GM18951 (cell line): Measurements from ENCODE around the gene MYL12A.
"Not testable (repeated sequence)": the region's sequence is repeated elsewhere in the genome, so short reads cannot be mapped to it uniquely, and the experiment has no call there.

ENCODE experiments used
- POLR2A ChIP-seq: IDR thresholded peaks from 4 replicates; pipeline ENCODE4 v1.6.1; 2011; ENCODE audit warnings: mild to moderate bottlenecking; ENCODE audit not compliant: insufficient read length, insufficient read depth; ENCODE audit errors: extremely low read depth
- in situ Hi-C: fragments of 300-500 bp; cut with MboI; formaldehyde crosslinking; loops from one replicate; pipeline ENCODE4 v1.12.0; 2022; ENCODE audit warnings: low sequenced_read_pairs, mixed read lengths, inconsistent platforms; ENCODE audit not compliant: unreplicated experiment

The MYL12A gene

GRCh38 chr18:3247240-3248061 lies at the start of gene MYL12A:
MYL12A (plus strand) TSS chr18:3247801; CDS start chr18:3253248, 5,447 bp downstream.
- in situ Hi-C loops, result loop anchor here (5.0 to 10.0 kb wide), 2 partner anchors 263 to 315 kb away; no protein-coding TSS in a partner anchor
- TF ChIP-seq POLR2A, result peak; percentile 98

DNA sequence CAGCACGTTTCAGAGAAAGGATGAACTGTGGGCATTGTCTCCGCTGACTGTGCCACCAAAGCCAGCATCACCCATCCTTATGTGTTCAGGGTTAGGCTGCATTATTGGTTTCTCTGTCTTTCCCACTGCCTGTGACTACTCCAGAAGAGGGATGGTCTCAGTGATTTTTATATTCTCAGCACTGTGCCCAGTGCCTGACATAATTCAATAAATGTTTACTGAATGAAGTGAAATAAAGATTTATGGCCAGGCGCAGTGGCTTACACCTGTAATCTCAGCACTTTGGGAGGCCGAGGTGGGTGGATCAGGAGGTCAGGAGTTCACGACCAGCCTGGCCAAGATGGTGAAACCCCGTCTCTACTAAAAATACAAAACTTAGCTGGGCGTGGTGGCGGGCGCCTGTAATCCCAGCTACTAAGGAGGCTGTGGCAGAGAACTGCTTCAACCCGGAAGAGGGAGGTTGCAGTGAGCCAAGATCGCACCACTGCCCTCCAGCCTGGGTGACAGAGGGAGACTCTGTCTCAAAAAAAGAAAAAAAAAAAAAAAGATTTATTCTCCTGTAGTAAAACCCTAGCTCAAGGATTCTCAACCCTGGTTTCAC lies 49.2 kb upstream of the MYL12A start:
- in situ Hi-C loops, result not testable (repeated sequence)

GRCh38 chr18:3199942-3200645 lies 47.5 kb upstream of the MYL12A start:
- in situ Hi-C loops, result no loop called here
- no peak for TF ChIP-seq POLR2A

DNA sequence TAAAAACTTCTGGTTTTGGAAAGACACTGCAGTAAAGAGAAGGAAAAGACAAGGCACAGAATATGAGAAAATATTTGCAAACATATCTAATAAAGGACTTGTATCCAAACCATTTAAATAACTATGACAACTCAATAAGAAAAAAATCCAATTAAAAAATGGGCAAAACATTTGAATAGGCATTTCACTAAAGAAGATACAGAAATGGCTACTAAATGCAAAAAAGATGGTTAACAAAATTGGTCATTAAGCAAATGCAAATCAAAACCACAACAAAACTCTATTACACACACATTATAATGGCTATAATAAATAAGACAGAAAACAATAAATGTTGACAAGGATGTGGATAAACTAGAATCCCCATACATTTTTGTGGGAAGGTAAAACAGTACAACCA lies 42.4 kb upstream of the MYL12A start:
- in situ Hi-C loops, result no loop called here
- no peak for TF ChIP-seq POLR2A

- in situ Hi-C loops, result no loop called here
- TF ChIP-seq POLR2A, result no peak
These were observed 40.0 kb upstream of the MYL12A start for GRCh38 chr18:3207565-3207964.

GRCh38 chr18:3209859-3210569 lies 37.6 kb upstream of the MYL12A start:
- in situ Hi-C loops, result no loop called here

GRCh38 chr18:3211236-3211992 lies 36.2 kb upstream of the MYL12A start:
- TF ChIP-seq POLR2A, result no peak
- in situ Hi-C loops, result no loop called here

More at GRCh38 chr18:3209859-3210569, 37.6 kb upstream of the MYL12A start:
- no peak for TF ChIP-seq POLR2A

DNA sequence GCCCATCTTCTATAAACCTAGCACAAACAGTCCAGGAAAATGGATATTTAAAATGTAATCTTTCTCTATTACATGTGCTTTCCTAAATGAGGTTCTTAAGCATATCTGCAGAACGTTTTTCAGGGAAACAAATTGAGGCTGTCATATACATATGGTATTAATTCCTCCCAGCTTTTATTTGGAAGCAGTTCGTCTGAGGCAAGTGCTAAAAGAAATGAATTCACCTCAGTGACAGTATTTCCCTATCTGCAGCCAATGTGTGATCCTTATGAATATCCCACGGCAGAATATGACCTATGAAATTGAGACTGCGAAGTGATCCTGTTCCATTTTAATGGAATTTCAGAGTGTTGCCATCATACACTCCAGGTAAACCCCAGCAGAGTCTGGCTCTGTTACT lies 34.9 kb upstream of the MYL12A start:
- in situ Hi-C loops, result no loop called here
- no peak for TF ChIP-seq POLR2A

DNA sequence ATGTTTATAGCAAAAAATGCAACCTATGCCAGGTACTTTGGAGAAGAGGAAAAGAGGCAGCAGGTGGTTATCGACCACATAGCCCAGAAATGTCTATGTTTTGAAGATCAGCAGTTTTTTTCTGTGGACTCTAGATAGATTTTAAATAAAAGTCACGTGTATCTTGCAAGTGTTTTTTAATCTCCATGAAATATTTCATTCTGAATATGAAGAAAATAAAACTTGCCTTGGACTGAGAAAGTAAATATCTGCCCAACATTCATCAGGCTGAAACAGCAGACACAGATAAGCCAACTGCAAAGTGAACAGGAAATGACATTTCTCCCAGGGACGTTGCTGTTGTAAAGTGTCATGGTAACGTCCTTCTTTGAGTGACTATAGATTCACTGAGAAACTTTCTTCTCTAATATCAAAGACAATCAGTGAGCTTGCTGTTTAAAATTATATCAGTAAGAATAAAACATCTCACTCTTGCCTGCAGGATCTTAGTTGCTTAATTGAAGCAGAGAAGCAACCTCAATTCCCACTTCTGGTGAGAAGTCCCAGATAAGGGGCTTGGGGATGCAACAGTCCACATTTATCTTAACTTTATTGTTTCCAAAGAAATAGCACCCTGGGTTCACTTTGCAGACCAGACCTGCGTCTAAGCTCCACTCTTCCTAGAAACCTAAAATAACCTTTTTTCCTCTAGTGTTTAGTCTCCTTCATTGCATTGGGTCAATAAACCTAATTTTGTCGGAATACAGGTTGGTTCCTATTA lies 34.1 kb upstream of the MYL12A start:
- in situ Hi-C loops, result no loop called here
- no peak for TF ChIP-seq POLR2A

DNA sequence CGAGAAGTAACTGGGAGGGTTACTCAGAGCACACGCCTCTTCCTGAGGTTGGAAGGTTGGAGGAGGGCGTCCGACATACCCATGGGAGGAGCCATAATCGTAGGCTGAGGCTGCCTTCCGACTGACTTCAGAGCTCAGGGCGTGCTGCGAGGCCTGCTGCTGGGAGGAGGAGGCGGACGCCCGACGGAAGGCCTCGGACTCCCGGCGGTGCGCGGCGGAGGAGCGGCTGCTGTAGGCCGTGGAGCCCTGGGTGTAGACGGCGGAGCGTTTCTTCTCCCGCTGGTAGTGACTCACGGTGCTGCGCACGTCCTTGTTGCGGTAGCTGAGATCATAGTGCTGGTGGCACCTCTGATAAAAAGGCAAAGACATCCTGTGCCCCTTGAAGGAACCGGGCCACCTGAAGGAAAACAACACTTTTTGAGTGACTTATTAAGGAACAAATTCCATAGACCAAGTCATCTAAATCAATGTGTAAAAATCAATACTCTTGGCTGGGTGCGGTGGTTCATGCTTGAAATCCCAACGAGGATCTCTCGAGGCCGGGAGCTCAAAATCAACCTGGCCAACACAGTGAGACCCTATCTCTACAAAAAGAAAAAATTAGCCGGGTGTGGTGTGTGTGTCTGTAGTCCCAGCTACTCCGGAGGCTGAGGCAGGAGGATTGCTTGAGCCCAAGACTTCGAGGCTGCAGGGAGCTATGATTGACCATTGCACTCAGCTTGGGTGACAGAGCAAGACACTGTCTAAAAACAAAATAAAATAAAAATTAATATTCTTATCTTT lies 32.6 kb upstream of the MYL12A start:
- in situ Hi-C loops, result no loop called here
- no peak for TF ChIP-seq POLR2A

GRCh38 chr18:3216987-3217386 lies 30.6 kb upstream of the MYL12A start:
- in situ Hi-C loops, result no loop called here

More at GRCh38 chr18:3216987-3217386, 30.6 kb upstream of the MYL12A start:
- no peak for TF ChIP-seq POLR2A
